Natural killer cell (primary cell): ENCODE data around the gene TBC1D7. TPM values are rescaled to one million over a fixed set of nuclear protein-coding genes. Genes with fewer than 3 reads are reported as not detected.

Experiments used
- ATAC-seq, 3 donors: fragments of 150-1000 bp in 2 of 3; fragments of 200-7000 bp in 1 of 3; cut with Tn5 transposase; 1 replicate in 1 of 3; 2 replicates in 2 of 3; pipeline ENCODE4 v1.10.0; 2021; ENCODE audit warnings: mild to moderate bottlenecking in 2 of 3, moderate library complexity in 2 of 3
- DNase-seq, 2 donors: peaks; one replicate each; pipeline versions ENCODE4 v3.0.0 to v3.0.0-alpha.2; 2013 to 2021; ENCODE audit warnings: mixed read lengths in 1 of 2
- H3K27ac ChIP-seq: one replicate; pipeline ENCODE4 v1.5.1; 2013; ENCODE audit warnings: mild to moderate bottlenecking, low read length
- H3K27me3 ChIP-seq: one replicate; pipeline ENCODE4 v1.6.1; 2013; ENCODE audit warnings: low read length; ENCODE audit not compliant: control insufficient read depth, insufficient read depth
- H3K36me3 ChIP-seq: one replicate; pipeline ENCODE4 v1.6.1; 2013; ENCODE audit warnings: low read length; ENCODE audit not compliant: control insufficient read depth, insufficient read depth
- H3K4me1 ChIP-seq: one replicate; pipeline ENCODE4 v1.6.1; 2013; ENCODE audit warnings: low read length; ENCODE audit not compliant: control insufficient read depth, insufficient read depth
- H3K4me3 ChIP-seq: one replicate; pipeline ENCODE4 v1.5.1; 2013; ENCODE audit warnings: low read length
- H3K9me3 ChIP-seq: one replicate; pipeline ENCODE4 v1.6.1; 2013; ENCODE audit warnings: low read length; ENCODE audit not compliant: control insufficient read depth, insufficient read depth
- H3K27ac Mint-ChIP-seq, 2 donors: one replicate each; pipeline ENCODE4 v1.8.0; 2022; ENCODE audit warnings: mild to moderate bottlenecking in 2 of 2, mixed read lengths in 2 of 2, moderate library complexity in 1 of 2
- H3K27me3 Mint-ChIP-seq, 2 donors: one replicate each; pipeline ENCODE4 v1.8.0; 2022; ENCODE audit warnings: low read depth in 2 of 2, mixed read lengths in 2 of 2
- H3K36me3 Mint-ChIP-seq: one replicate; pipeline ENCODE4 v1.8.0; 2022; ENCODE audit warnings: mixed read lengths
- H3K4me1 Mint-ChIP-seq, 2 donors: one replicate each; pipeline ENCODE4 v1.8.0; 2022; ENCODE audit warnings: mixed read lengths in 2 of 2
- H3K4me3 Mint-ChIP-seq: one replicate; pipeline ENCODE4 v1.8.0; 2022; ENCODE audit warnings: mild to moderate bottlenecking, moderate library complexity, mixed read lengths
- H3K9me3 Mint-ChIP-seq, 2 donors: one replicate each; pipeline ENCODE4 v1.8.0; 2022; ENCODE audit warnings: mixed read lengths in 2 of 2
- WGBS: methylation state at CpG from one replicate; pipeline ENCODE4 v1.1.7; 2013; ENCODE audit warnings: missing lambda C conversion rate; ENCODE audit not compliant: insufficient coverage; 5-methylcytosine and 5-hydroxymethylcytosine counted together
- intact Hi-C: fragments of 100-400 bp; cut with micrococcal nuclease; formaldehyde crosslinking; loops from one replicate; pipeline ENCODE4 v1.14.2; 2022
- total RNA-seq, 4 donors: library from RNA; stranded (reverse); fragments of 120-200 nt in 1 of 4; gene quantifications; one replicate each; pipeline versions ENCODE4 v1.2.3 to v1.2.4, GENCODE V29; 2013 to 2022
- TF ChIP-seq, protein P1 (sequence below): fragments of 200-600 bp; IDR thresholded peaks from one replicate; pipeline ENCODE4 v1.8.0; 2022; ENCODE audit warnings: antibody characterized with exemption

TBC1D7 gene
- total RNA-seq, 3 donors from 2014 or later (not counting 1 experiment from before 2014, with no cell fraction given), result 20.1 to 29.7 (median 24.3) TPM

DNA sequence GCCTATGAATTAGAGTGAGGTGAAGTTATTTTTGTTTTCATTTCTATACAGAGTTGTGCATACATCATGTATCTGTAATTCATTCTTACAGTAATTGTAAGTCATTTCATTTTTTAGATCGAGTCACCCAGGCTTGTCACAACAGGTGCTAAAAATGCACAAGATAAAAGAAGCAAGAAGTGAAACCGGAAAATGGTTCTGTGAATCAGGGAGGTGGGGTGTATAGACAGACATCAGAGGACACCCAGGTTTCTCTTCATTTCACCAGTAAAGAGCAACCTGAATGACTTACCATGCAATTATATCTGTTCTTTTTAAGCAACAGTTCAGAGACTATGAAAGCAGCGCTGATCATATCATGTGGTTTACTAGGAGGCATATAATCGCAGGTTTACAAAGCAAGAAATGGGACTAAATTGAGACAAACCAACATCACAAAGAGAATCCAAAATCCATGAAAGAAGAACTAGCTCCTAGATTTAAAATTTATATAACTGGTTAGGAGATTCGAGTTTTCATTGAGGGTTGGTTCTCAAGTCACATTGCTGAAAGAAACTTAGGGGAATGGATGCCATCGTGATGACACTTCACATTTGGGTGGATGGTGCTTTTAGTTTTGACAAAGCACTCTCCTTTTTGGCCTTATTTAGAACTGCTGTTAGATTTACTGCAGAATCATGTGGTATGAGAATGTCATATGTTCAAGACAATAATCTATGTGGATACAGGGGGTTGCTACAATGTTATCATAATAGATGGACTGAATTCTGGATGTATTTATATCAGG lies 27.9 kb upstream of the TBC1D7 start:
- Mint-ChIP-seq H3K27ac (peak overlapping the region; percentile 94), H3K4me1 (peaks cover 63 to 64% of the 10 kb centered on the region in 2 donors), H3K9me3 (no peaks in the 10 kb centered on the region), H3K36me3 (no peaks in the 10 kb centered on the region), H3K27me3 (no peaks in the 10 kb centered on the region), H3K4me3 (peak overlapping the region; percentile 87)
- Histone ChIP-seq H3K27me3 (no peaks in the 10 kb centered on the region), H3K9me3 (no peaks in the 10 kb centered on the region), H3K36me3 (no peaks in the 10 kb centered on the region), H3K4me3 (peak overlapping the region; percentile 15), H3K27ac (peak overlapping the region; percentile 85), H3K4me1 (peaks cover 37% of the 10 kb centered on the region)
- intact Hi-C loops, result loop anchor here (5.0 kb wide), 1 partner anchor 71 kb away; no protein-coding TSS in a partner anchor
- ATAC-seq, result peak; percentile 80 to 83 (median 82)
- peak in 1 of 2 donors; percentile 72 for DNase-seq
- WGBS, result 25% methylated on average over 6 of the region's 6 CpGs
- TF ChIP-seq, protein P1, sequence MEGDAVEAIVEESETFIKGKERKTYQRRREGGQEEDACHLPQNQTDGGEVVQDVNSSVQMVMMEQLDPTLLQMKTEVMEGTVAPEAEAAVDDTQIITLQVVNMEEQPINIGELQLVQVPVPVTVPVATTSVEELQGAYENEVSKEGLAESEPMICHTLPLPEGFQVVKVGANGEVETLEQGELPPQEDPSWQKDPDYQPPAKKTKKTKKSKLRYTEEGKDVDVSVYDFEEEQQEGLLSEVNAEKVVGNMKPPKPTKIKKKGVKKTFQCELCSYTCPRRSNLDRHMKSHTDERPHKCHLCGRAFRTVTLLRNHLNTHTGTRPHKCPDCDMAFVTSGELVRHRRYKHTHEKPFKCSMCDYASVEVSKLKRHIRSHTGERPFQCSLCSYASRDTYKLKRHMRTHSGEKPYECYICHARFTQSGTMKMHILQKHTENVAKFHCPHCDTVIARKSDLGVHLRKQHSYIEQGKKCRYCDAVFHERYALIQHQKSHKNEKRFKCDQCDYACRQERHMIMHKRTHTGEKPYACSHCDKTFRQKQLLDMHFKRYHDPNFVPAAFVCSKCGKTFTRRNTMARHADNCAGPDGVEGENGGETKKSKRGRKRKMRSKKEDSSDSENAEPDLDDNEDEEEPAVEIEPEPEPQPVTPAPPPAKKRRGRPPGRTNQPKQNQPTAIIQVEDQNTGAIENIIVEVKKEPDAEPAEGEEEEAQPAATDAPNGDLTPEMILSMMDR, result no peak

DNA sequence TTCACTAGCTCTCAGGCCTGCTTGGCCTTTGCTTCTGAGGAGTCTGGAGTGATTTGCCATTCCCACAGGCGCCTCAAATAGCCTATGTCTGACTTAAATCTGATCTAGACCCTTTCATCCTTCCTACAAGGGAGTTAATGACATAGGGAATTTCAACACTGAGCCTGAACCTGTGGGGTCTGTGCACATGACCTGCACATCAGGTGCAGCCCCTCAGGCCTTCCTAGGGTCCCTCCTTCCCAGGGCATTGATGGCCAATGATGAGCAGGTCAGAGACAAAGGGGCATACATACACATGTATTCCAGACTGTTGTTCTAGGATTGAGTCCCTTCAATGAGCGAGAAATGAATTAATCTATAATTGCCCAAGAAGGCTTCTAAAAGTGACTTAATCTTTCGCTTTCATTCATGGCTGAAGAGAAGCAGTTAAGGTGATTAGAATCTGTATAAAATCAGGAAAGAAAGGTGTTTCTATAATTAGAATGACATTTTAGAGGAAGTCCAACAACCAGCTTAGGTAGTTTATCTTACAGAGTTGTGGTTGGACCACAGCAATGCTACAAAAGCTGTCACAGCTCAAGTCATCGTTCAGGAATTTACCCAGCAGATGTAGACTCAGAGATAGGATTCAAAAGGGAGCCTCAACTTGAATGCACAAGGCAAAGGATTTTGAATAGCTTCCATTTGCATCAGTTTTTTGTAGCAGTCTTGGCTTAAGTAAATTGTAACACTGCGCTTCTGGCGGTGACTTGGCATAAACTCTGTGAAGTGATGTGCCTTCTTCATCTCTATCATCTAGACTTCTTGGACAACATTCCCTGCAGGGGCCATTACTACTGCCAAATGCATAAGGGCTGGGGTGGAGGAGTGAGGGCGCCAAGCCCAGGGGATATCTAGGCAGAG lies 27.0 kb upstream of the TBC1D7 start:
- Histone ChIP-seq H3K4me3 (peak overlapping the region; percentile 15), H3K36me3 (no peaks in the 10 kb centered on the region), H3K9me3 (no peaks in the 10 kb centered on the region), H3K27ac (peak overlapping the region; percentile 85), H3K27me3 (no peaks in the 10 kb centered on the region), H3K4me1 (peaks cover 33% of the 10 kb centered on the region)
- Mint-ChIP-seq H3K27ac (peak overlapping the region; percentile 94), H3K27me3 (no peaks in the 10 kb centered on the region), H3K4me1 (peaks cover 54 to 55% of the 10 kb centered on the region in 2 donors), H3K9me3 (no peaks in the 10 kb centered on the region), H3K36me3 (no peaks in the 10 kb centered on the region), H3K4me3 (peak overlapping the region; percentile 87)
- TF ChIP-seq, protein P1, result no peak
- peak in 1 of 2 donors; percentile 64 for DNase-seq
- ATAC-seq, result peak; percentile 56 to 67 (median 62)
- WGBS, result 36% methylated on average over 7 of the region's 7 CpGs
- intact Hi-C loops, result loop anchor here (5.0 kb wide), 1 partner anchor 72 kb away; no protein-coding TSS in a partner anchor

DNA sequence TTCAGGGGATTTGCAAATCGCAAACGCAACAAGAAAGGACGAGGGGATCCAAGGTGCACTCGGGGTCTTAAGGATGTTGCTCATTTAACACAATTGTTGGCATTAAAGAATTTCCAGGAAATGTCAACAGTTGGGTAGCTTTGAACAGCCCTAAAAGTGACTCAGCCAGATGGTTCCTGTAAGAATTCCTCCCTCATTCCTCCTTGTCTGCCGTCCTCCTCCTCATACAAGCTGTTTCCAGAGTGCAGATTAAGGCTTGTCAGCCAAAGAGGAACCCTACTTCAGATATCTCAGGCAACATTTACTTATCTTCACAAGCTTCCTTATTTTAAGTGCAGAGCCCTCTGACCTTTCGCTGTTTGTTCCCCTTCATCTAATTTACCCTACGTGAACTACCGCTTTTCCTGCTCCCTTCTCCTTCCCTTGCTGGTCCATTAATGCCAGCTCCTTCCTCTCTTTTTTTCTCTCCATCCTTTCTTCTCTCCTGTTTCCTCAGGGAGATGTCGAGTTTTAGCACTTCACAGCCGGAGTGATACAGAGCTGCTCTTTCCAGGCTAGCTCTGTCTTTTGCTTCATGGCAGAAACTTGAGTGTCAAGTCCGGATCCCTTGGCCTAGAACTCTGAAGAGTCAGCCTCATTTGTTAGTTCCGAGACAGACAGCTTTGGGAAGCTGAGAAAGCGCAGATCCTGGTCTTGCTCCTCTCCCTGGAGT lies 26.1 kb upstream of the TBC1D7 start:
- H3K4me1 ChIP-seq, result peaks cover 33% of the 10 kb centered on the region
- TF ChIP-seq, protein P1, result no peak
- no peaks in the 10 kb centered on the region for H3K27me3 Mint-ChIP-seq
- H3K9me3 Mint-ChIP-seq, result no peaks in the 10 kb centered on the region
- intact Hi-C loops, result loop anchor here (5.0 kb wide), 1 partner anchor 73 kb away; no protein-coding TSS in a partner anchor
- 72% methylated on average over 13 of the region's 13 CpGs for WGBS
- ATAC-seq (peak in 1 of 3 donors; percentile 30), DNase-seq (no peak)
- H3K4me3 ChIP-seq, result no peak overlapping the region
- no peaks in the 10 kb centered on the region for H3K36me3 Mint-ChIP-seq
- H3K4me1 Mint-ChIP-seq, result peaks cover 50 to 54% of the 10 kb centered on the region in 2 donors
- H3K9me3 ChIP-seq, result no peaks in the 10 kb centered on the region
- H3K4me3 Mint-ChIP-seq, result no peak overlapping the region
- H3K27ac Mint-ChIP-seq, result peak overlapping the region; percentile 94
- H3K27me3 ChIP-seq, result no peaks in the 10 kb centered on the region
- H3K27ac ChIP-seq, result peak overlapping the region; percentile 85
- no peaks in the 10 kb centered on the region for H3K36me3 ChIP-seq
